Inferior parietal cortex (tissue), 1 donor: ENCODE measurements around the gene IGF2.

Experiments
- DNase-seq: peaks from one replicate; pipeline ENCODE4 v3.0.0-alpha.2; 2016; ENCODE audit errors: extremely low spot score

IGF2 gene

GRCh38 chr11:2169626-2170570 is 30.7 kb upstream of the IGF2 start:
- DNase-seq = no peak

DNA sequence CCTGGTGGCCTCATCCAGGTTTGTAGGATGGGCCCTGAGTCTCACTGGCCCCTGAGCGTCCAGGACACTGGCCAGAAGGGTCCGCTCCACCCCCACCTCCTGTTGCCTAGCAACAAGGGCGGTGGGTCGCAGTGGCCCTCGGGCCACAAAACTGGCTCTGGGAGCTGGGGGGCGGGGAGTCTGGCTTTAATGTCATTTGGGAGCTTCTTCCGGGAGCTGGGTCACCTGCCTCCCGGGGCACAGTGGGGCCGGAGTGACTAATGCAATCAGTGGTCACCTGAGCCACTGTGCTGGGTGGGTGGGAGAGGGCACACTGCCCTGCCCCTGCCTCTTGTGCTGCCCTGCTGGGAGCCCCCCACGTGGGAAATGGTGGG is 29.8 kb upstream of the IGF2 start:
- no peak for DNase-seq

GRCh38 chr11:2168286-2169004 is 29.3 kb upstream of the IGF2 start:
- no peak for DNase-seq

GRCh38 chr11:2167141-2168045 is 28.2 kb upstream of the IGF2 start:
- no peak for DNase-seq

GRCh38 chr11:2166091-2166851 is 27.1 kb upstream of the IGF2 start:
- DNase-seq = no peak

DNA sequence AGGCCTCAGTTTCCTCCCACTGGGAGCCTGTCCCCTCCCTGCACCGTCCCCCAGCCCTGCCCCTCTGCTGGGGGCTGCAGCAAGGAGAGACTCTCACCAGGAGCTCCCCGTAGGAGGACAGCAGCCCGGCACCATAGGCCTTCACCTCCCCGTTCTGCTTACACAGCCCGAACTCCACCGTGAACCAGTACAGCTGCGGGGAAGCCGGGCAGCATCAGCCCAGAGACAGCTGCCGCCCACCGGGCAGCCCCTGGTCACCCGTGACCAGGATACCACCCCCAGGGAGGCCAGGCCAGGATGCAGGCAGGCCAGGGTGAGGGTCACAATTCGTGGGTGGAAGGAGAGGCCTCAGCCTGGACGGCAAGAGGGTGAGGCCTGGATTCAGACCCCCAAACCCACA is 26.4 kb upstream of the IGF2 start:
- no peak for DNase-seq

DNA sequence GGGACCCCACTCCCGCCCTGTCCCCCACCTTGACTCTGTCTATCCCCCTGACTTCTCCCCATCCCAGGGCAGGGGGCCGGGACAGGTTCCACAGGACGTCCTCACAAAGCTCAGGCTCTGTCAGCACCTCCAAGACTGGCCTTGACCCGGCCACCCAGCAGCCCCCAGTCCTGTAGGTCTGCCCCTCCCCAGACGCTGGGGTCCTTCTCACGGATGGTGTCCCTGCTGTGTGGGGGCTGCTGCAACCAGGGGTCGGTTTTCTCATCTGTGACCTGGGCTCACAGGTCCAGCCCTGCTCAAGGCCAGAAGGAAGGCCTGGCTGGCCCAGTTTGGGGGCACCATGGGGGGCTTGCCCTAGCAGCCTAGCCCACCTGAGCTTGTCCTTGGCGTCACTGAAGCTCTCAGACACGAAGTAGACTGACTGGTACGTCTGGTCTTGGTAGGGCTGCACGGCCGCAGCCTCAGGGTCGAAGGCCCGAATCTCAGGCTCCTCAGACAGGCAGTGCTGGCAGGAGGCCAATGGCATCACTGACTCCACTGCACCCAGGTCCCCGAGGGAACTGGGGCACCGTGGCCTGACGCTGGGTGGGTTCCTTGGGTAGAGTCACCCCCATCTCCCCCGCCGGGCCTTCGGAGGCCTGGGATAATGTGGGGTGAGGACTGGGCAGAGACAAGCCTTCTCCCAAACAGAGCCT is 25.8 kb upstream of the IGF2 start:
- DNase-seq = no peak

- no peak for DNase-seq
These were observed 24.9 kb upstream of the IGF2 start for GRCh38 chr11:2164081-2164480.

- no peak for DNase-seq
These were observed 24.3 kb upstream of the IGF2 start for GRCh38 chr11:2163428-2163978.

- no peak for DNase-seq
These were observed 21.6 kb upstream of the IGF2 start, which contains the start of gene INS for GRCh38 chr11:2160736-2161259. Gene INS (minus strand): TSS chr11:2161209. CDS start chr11:2160971, 238 bp downstream.

DNA sequence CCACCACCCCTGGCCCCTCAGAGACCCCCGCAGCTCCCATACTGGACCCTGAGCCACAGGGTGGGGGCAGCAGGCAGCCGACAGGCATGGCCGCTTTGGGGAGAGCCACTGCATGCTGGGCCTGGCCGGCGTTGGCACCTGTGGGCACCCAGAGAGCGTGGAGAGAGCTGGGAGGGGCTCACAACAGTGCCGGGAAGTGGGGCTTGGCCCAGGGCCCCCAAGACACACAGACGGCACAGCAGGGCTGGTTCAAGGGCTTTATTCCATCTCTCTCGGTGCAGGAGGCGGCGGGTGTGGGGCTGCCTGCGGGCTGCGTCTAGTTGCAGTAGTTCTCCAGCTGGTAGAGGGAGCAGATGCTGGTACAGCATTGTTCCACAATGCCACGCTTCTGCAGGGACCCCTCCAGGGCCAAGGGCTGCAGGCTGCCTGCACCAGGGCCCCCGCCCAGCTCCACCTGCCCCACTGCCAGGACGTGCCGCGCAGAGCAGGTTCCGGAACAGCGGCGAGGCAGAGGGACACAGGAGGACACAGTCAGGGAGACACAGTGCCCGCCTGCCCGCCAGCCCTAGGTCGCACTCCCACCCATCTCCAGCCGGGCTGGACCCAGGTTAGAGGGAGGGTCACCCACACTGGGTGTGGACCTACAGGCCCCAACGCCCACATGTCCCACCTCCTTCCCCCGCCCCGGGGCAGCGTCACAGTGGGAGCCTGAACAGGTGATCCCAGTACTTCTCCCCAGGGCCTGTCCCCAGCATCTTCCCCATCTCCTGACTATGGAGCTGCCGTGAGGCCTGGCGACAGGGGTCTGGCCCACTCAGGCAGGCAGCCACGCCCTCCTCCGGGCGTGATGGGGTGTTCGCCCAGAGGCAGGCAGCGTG is 20.6 kb upstream of the IGF2 start:
- DNase-seq = no peak

DNA sequence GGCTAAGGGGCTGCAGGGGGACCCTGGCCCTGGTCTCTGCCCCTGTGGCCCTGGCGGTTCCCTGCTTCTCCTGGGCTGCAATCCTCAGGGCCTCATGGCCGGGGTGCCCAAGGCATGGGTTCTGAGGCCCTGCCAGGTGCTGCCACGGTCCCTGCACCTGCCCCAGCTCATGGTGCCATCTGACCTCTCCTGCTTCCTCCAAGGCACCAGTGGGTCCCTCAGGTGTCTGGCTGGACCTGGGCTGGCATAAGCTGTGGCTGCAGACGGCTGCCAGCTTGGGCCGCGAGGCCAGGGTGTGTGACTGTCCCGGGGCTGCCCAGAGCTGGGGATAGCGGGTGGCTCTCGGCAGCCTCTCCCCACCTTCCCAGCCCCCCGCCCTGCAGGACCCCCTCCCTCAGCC is 19.8 kb upstream of the IGF2 start:
- DNase-seq = no peak

DNA sequence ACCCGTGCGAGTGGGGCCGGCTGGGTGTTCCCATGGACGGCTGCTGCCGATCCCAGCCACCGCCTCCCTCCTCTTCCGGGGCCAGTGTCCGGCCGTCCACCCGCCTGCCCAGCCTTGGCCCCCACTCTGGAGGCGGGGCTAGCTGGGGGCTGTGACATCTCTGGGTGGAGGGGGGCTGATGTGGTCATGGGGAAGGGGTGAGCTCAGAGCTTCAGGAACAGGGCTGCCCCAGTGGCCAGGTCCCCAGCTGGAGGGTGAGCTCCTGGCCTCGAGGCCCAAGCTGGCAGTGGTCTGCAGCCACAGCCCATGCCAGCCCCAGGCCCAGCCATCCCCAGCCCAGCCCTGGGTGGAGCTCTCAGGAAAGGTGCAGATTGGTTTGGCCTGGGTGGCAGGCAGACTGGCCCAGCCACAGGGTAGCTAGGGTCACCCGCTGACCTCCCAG is 19.1 kb upstream of the IGF2 start:
- DNase-seq = no peak

- no peak for DNase-seq
These were observed 18.3 kb upstream of the IGF2 start for GRCh38 chr11:2157294-2158040.

DNA sequence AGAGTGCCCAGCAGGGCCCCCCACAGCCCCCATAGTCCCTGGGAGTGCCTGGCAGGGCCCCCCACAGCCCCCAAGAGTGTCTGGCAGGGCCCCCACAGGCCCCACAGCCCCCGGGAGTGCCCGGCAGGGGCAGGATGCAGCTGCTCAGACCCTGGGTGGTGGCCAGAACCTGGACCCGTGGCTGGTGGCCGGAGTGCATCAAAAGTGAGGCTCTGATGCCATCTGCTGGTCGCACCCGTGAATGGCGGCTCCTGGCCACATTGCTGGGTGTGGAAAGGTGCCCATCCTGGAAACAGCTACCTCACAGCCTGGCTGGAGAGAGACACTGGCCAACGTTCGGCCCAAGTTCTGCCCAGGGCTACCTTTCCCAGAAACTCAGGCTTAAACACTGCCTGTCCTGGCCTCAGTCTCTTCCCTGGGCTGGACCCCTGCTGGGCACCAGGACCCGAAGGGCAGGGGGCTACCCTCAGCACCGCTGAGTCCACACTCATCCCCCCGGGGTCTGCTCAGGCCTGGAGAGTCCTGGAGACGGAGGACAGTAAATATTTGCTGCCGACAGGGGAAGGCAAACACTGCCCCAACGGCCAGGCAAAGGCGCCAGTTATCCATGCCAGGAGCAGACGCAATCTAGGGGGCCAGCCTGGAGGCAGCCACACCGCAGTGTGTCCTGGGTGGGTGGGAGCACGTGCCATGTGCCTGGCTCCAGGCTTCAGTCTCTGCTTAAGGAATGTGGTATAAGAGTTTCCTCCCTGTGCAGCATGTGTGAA is 17.4 kb upstream of the IGF2 start:
- peak; percentile 65 for DNase-seq

DNA sequence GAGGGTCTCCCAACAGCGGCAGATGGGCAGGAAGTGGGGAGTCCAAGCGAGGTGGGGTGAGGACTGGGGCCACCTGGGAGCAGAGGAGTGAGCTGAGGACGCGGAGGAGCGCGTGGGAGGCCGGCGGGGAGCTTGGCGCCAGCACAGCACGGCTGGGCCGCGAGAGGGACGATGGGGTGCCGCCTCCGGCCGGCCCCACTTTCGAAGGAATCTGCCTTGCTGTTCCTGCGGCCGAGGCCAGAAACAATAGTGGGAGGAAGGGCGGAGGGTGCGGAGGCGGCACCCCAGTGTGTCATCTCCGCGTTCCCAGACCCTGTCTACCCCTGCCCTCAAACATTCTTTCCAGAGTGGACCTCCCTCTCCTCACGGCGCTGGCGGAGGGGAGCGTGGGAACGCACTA is 16.3 kb upstream of the IGF2 start:
- no peak for DNase-seq

DNA sequence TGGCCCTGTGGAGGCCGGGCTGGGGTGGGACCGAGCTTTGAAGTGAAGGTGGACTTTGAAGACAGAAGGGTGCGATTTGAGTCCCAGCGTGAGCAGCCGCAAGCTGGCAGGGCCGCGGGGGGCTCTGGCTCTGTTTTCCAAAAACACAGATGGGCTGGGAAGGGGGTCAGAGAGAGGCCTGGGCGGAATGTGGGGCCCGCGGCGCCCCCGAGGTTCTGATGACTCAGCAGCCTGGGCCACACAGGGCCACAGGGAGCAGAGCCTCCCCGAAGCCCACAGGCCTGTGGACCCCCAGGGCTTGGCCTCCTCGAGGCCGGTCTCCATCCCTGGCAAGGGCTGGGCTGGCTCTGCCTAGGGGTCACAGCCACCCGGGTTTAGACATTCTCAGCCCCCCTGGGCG is 15.7 kb upstream of the IGF2 start:
- no peak for DNase-seq
